Psoas muscle (tissue), 8 donors: ENCODE data around the gene VCAM1. TPM values are rescaled to one million over a fixed set of nuclear protein-coding genes. Genes with fewer than 3 reads are reported as not detected.

ENCODE experiments used
- ATAC-seq, 4 donors: fragments of 200-7000 bp; cut with Tn5 transposase; one replicate each; pipeline ENCODE4 v1.9.1; 2020; ENCODE audit warnings: moderate library complexity in 3 of 4, mild to moderate bottlenecking in 2 of 4
- DNase-seq, 2 donors: peaks; one replicate each; pipeline ENCODE4 v3.0.0-alpha.2; 2020
- H3K27ac ChIP-seq: fragments of 200-600 bp; one replicate; pipeline ENCODE4 v1.8.0; 2022
- H3K27me3 ChIP-seq, 3 donors: fragments of 200-600 bp in 1 of 3; one replicate each; pipeline versions ENCODE4 v1.6.1 to v1.8.0; 2013 to 2022; ENCODE audit warnings: low read length in 2 of 3, mild to moderate bottlenecking in 2 of 3, moderate library complexity in 1 of 3; ENCODE audit not compliant: insufficient read depth in 3 of 3
- H3K36me3 ChIP-seq, 2 donors: fragments of 200-600 bp in 1 of 2; one replicate each; pipeline versions ENCODE4 v1.6.1 to v1.8.0; 2013 to 2022; ENCODE audit warnings: low read depth in 1 of 2, mild to moderate bottlenecking in 1 of 2, moderate library complexity in 1 of 2; ENCODE audit not compliant: insufficient read depth in 1 of 2
- H3K4me1 ChIP-seq: fragments of 200-600 bp; one replicate; pipeline ENCODE4 v1.8.0; 2022
- H3K4me3 ChIP-seq: fragments of 200-600 bp; one replicate; pipeline ENCODE4 v1.8.0; 2022; ENCODE audit warnings: mild to moderate bottlenecking
- H3K9me3 ChIP-seq: fragments of 200-600 bp; one replicate; pipeline ENCODE4 v1.8.0; 2022
- CTCF ChIP-seq: fragments of 200-600 bp; IDR thresholded peaks from one replicate; pipeline ENCODE4 v1.8.0; 2022; ENCODE audit warnings: antibody characterized with exemption
- WGBS, 3 donors: extraction: QIAGEN DNeasy Blood & Tissue Kit; methylation state at CpG; one replicate each; pipeline versions ENCODE4 v1.1.6 to v1.1.7; 2013; 5-methylcytosine and 5-hydroxymethylcytosine counted together
- intact Hi-C, 2 donors: fragments of 100-400 bp; cut with DNase I; formaldehyde crosslinking; loops; one replicate each; pipeline versions ENCODE4 v1.11.0 to v1.14.2; 2022
- polyA plus RNA-seq, 3 donors: library from polyadenylated mRNA; stranded (reverse); fragments of 200-250 nt; gene quantifications; one replicate each; pipeline ENCODE4 v1.2.3, GENCODE V29; 2013
- total RNA-seq, 4 donors: library from RNA; stranded (reverse); fragmentation: NEBNext Ultra II Directional in 2 of 4; extraction: Animal tissue kit (Norgen Biotek cat#: 25700) in 2 of 4; gene quantifications; one replicate each; pipeline versions ENCODE4 v1.2.1 to v1.2.4, GENCODE V29; 2021 to 2023
- donor health status: healthy with polysubstance abuse.
- donor health status: DM: no; HTN: no; CAD: no; lungs with moderate emphysema.
- donor health status: Bipolar disorder and iron deficiency.
- donor health status: healthy.
- donor health status: DM: yes; HTN: yes; CAD: no.
- donor health status: DM: no; HTN: no; CAD: no.
- donor health status: DM: no; HTN: no; CAD: no.
- donor health status: DM: yes; HTN: yes; CAD: no.

The VCAM1 gene
- total and polyA plus RNA-seq, 7 donors, result 0.60 to 8.8 (median 2.1) TPM

GRCh38 chr1:100773444-100773843 lies 53.9 kb downstream of the VCAM1 start:
- intact Hi-C loops, result no loop called here
- 69 to 83% (median 82%) methylated on average over 3 of the region's 3 CpGs for WGBS, 3 donors
- H3K27ac ChIP-seq, result no peak overlapping the region
- no peak overlapping the region for H3K4me3 ChIP-seq
- no peak for TF ChIP-seq CTCF
- peaks cover 5% of the 10 kb centered on the region for H3K4me1 ChIP-seq
- no peaks in the 10 kb centered on the region for H3K9me3 ChIP-seq
- DNase-seq (no peak), ATAC-seq (no peak)
- no peaks in the 10 kb centered on the region for H3K36me3 ChIP-seq
- no peaks in the 10 kb centered on the region for H3K27me3 ChIP-seq

DNA sequence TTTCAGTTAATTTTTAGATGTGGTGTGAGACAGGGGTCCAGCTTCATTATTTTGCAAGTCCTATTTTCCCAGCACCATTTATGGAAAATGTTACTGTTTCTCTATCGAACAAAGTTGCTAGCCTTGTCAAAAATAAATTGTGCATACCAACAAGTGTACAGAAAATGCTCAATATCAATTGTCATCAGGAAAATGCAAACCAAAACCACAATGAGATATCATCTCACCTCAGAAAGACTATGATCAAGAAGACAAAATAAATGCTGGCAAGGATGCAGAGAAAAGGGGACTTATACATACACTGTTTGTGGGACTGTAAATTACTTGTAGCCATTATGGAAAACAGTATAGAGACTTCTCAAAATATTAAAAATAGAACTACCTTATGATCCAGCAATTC lies 54.8 kb downstream of the VCAM1 start:
- no peaks in the 10 kb centered on the region for H3K36me3 ChIP-seq
- H3K27me3 ChIP-seq, result no peaks in the 10 kb centered on the region
- no peak for DNase-seq
- WGBS, 3 donors, result 78 to 87% (median 86%) methylated on average over 1 of the region's 1 CpG
- H3K4me3 ChIP-seq, result no peak overlapping the region
- peaks cover 5% of the 10 kb centered on the region for H3K4me1 ChIP-seq
- no peak for TF ChIP-seq CTCF
- H3K9me3 ChIP-seq, result no peaks in the 10 kb centered on the region
- no peak for ATAC-seq
- no peak overlapping the region for H3K27ac ChIP-seq
- intact Hi-C loops, result no loop called here

DNA sequence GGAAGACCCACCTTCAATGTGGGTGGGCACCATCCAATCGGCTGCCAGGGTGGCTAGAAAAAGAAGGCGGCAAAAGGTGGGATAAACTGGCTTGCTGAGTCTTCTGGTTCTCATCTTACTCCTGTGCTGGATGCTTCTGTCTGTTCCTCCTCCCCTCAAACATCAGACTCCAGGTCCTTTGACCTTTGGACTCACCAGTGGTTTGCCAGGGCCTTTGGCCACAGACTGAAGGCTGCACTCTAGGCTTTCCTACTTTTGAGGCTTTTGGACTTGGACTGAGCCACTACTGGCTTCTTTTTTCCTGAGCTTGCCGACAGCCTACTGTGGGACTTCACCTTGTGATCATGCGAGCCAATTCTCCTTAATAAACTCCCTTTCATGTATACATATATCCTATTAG lies 55.9 kb downstream of the VCAM1 start:
- no peak overlapping the region for H3K27ac ChIP-seq
- WGBS, 3 donors, result 87 to 98% (median 94%) methylated on average over 4 of the region's 4 CpGs
- intact Hi-C loops, result no loop called here
- no peak for TF ChIP-seq CTCF
- ATAC-seq (no peak), DNase-seq (no peak)
- no peaks in the 10 kb centered on the region for H3K9me3 ChIP-seq
- no peaks in the 10 kb centered on the region for H3K36me3 ChIP-seq
- H3K27me3 ChIP-seq, result no peaks in the 10 kb centered on the region
- no peak overlapping the region for H3K4me3 ChIP-seq
- no peaks in the 10 kb centered on the region for H3K4me1 ChIP-seq

GRCh38 chr1:100778748-100779147 lies 59.2 kb downstream of the VCAM1 start:
- Histone ChIP-seq H3K9me3 (no peaks in the 10 kb centered on the region), H3K4me3 (no peak overlapping the region)

More at GRCh38 chr1:100778748-100779147, 59.2 kb downstream of the VCAM1 start:
- Histone ChIP-seq H3K4me1 (no peaks in the 10 kb centered on the region), H3K36me3 (no peaks in the 10 kb centered on the region), H3K27me3 (no peaks in the 10 kb centered on the region), H3K27ac (no peak overlapping the region)
- no peak for DNase-seq
- intact Hi-C loops, result no loop called here
- no peak for ATAC-seq
- TF ChIP-seq CTCF, result no peak
